Measurements from ENCODE around the gene HLA-DPB1. TPM values are rescaled to one million over a fixed set of nuclear protein-coding genes. Genes with fewer than 3 reads are reported as not detected.

The HLA-DPB1 gene
- polyA plus RNA-seq, 2 of the 4 experiments (the other 2 are of a cell fraction) = not detected

DNA sequence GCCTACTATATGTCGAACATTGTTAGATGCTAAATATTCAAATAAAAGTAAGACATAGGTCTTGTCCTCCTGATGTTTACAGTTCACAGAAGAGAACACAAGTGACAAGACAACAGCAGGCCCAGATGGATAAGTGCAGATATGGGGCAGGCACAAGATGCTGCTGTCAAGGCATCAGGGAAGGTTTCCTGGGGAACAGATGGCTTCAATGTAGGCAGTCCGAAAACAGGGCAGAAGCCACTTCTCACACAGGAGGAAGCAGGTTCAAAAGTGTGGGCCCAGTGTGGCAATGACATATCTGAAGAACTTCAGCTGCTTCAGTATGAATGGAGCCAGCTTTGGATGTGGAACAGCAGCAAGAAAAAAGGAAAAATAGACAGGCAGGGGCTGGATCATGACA, 32.5 kb downstream of the HLA-DPB1 start:
- Histone ChIP-seq H3K27ac (no peak overlapping the region), H3K4me1 (no peaks in the 10 kb centered on the region), H3K9me3 (no peaks in the 10 kb centered on the region), H3K4me2 (no peak overlapping the region), H3K4me3 (no peak overlapping the region)
- TF ChIP-seq JUN (IDR thresholded peaks at IDR 0.05) = no peak
- TF ChIP-seq MAZ (IDR thresholded peaks at IDR 0.05; ENCODE audit: borderline replicate concordance, low read depth, low read length) = no peak
- TF ChIP-seq BHLHE40 (IDR thresholded peaks at IDR 0.05; ENCODE audit: low read depth, low read length) = no peak
- no peak for TF ChIP-seq FOSL2 (IDR thresholded peaks at IDR 0.05)
- no peak for TF ChIP-seq FOSL2 (CRISPR knock-in tag; IDR thresholded peaks at IDR 0.05)
- no peak for TF ChIP-seq EHF (CRISPR knock-in tag; IDR thresholded peaks at IDR 0.05)
- TF ChIP-seq RARB (CRISPR knock-in tag; IDR thresholded peaks at IDR 0.05) = no peak
- TF ChIP-seq EHMT2 (IDR thresholded peaks at IDR 0.05; ENCODE audit: low read depth) = no peak
- no peak for TF ChIP-seq ZC3H11A (IDR thresholded peaks at IDR 0.05)
- TF ChIP-seq ZFP36 (IDR thresholded peaks at IDR 0.05; ENCODE audit: borderline replicate concordance, partially characterized antibody) = no peak
- TF ChIP-seq ZSCAN20 (CRISPR knock-in tag; IDR thresholded peaks at IDR 0.05) = no peak
- no peak for TF ChIP-seq CEBPB (IDR thresholded peaks at IDR 0.05)
- TF ChIP-seq HOXA7 (CRISPR knock-in tag; IDR thresholded peaks at IDR 0.05) = no peak
- TF ChIP-seq NR3C1 (IDR thresholded peaks at IDR 0.05) = no peak
- TF ChIP-seq RAD21 (conservative IDR thresholded peaks at IDR 0.05 in 1 of 2, IDR thresholded peaks at IDR 0.05 in 1 of 2) = no peak
- TF ChIP-seq, protein P1, sequence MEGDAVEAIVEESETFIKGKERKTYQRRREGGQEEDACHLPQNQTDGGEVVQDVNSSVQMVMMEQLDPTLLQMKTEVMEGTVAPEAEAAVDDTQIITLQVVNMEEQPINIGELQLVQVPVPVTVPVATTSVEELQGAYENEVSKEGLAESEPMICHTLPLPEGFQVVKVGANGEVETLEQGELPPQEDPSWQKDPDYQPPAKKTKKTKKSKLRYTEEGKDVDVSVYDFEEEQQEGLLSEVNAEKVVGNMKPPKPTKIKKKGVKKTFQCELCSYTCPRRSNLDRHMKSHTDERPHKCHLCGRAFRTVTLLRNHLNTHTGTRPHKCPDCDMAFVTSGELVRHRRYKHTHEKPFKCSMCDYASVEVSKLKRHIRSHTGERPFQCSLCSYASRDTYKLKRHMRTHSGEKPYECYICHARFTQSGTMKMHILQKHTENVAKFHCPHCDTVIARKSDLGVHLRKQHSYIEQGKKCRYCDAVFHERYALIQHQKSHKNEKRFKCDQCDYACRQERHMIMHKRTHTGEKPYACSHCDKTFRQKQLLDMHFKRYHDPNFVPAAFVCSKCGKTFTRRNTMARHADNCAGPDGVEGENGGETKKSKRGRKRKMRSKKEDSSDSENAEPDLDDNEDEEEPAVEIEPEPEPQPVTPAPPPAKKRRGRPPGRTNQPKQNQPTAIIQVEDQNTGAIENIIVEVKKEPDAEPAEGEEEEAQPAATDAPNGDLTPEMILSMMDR (IDR thresholded peaks at IDR 0.05) = no peak
- 2% methylated on average over 2 of the region's 2 CpGs for WGBS (ENCODE audit: missing lambda C conversion rate)
- ChIA-PET POLR2A (no interaction called here), CTCF (interaction anchor here (2.1 kb wide), 1 partner anchor 11 kb away, joined by 5 read pairs; no protein-coding TSS in a partner anchor)
- ATAC-seq (no peak), DNase-seq (ENCODE audit: low read depth in 1 of 2, low spot score in 1 of 2) (no peak), FAIRE-seq (no peak)

DNA sequence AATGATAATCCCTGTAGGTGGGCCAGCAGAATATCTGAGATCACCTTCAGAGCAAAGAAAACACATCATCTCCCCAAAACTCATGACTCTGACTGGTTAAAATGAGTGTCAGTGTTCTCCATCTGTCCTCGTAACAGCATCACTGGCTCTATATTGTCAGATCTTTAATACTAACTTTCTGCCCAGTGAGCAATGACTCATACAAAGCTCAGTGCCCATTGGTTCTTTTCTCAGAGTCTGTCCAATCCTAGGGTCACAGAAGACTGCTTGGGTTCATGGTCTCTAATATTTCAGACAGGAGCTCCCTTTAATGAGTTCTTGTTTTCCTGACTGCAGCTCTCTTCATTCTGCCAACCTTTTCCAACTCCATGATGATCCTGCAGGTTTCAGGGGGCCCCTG, 36.4 kb downstream of the HLA-DPB1 start:
- Histone ChIP-seq H3K4me1 (no peaks in the 10 kb centered on the region), H3K9me3 (no peaks in the 10 kb centered on the region), H3K4me2 (no peak overlapping the region), H3K4me3 (no peak overlapping the region), H3K27ac (no peak overlapping the region)
- TF ChIP-seq RFX5 (IDR thresholded peaks at IDR 0.05) (peak; percentile 97), FOSL2 (IDR thresholded peaks at IDR 0.05) (no peak), FOSL2 (CRISPR knock-in tag; IDR thresholded peaks at IDR 0.05) (no peak)
- ChIA-PET CTCF (interaction anchor here (0.7 kb wide), 1 partner anchor 136 kb away, joined by 3 read pairs; no protein-coding TSS in a partner anchor), POLR2A (no interaction called here)
- WGBS (ENCODE audit: missing lambda C conversion rate) = 33% methylated on average over 1 of the region's 1 CpG
- peak; percentile 73 to 94; a peak in 4 of 6 replicates for ATAC-seq
- peak in 1 of 2 experiments; percentile 10 for DNase-seq (ENCODE audit: low read depth in 1 of 2, low spot score in 1 of 2)
- no peak for FAIRE-seq

DNA sequence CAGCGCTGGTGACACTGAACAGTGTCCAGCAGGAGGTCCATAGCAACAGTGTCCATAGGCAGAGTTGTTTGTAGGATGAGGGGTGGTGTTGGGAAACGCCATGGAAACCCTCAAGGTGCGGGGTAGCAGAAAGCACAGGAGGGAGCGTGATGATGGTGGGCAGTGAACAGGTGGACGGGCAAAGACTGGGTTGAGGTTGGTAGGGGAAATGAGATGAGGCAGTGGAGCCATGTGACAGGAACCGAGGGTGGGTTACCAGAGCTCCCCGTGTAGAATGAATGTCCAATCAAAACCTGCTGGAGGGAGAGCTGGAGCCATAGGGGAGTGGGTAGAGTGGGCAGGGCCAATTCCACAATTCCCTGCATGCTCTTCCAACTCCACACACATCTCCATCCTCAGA, 38.0 kb downstream of the HLA-DPB1 start:
- CTCF ChIA-PET = interaction anchor here (1.1 kb wide), 1 partner anchor 101 kb away, joined by 3 read pairs; no protein-coding TSS in a partner anchor
- H3K4me3 ChIP-seq = no peak overlapping the region
- no peaks in the 10 kb centered on the region for H3K4me1 ChIP-seq
- no peak overlapping the region for H3K27ac ChIP-seq
- no peak overlapping the region for H3K4me2 ChIP-seq
- FAIRE-seq (no peak), DNase-seq (ENCODE audit: low read depth in 1 of 2, low spot score in 1 of 2) (no peak), ATAC-seq (no peak)
- WGBS (ENCODE audit: missing lambda C conversion rate) = 2% methylated on average over 7 of the region's 7 CpGs
- POLR2A ChIA-PET = interaction anchor here (0.6 kb wide), 1 partner anchor 32 kb away, joined by 4 read pairs; no protein-coding TSS in a partner anchor
- TF ChIP-seq MAZ (IDR thresholded peaks at IDR 0.05; ENCODE audit: borderline replicate concordance, low read depth, low read length) (no peak), RAD21 (conservative IDR thresholded peaks at IDR 0.05 in 1 of 2, IDR thresholded peaks at IDR 0.05 in 1 of 2) (no peak), HOXB13 (CRISPR knock-in tag; IDR thresholded peaks at IDR 0.05; ENCODE audit: low read depth) (no peak), ZNF302 (CRISPR knock-in tag; IDR thresholded peaks at IDR 0.05) (no peak), GATA3 (IDR thresholded peaks at IDR 0.05; ENCODE audit: borderline replicate concordance) (no peak), CEBPB (IDR thresholded peaks at IDR 0.05) (no peak)
- H3K9me3 ChIP-seq = no peaks in the 10 kb centered on the region

DNA sequence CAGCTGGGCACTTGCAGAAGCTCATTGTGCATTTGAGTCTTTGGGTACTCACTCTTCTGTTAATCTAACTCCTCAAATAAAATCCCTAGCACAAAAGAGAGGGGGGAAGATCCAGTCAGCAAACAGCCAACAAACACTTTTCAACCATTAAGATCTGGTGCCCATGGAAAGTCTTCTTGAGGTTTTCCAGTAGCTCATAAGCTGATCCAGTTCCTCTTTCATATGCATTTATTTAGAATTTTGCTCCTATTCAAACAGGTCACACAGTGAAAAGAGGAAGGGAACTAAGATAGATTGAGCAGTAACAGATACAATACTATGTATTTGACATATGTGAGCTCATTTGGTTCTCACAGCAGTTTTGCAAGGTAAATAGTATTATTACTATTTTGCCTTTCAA, 38.6 kb downstream of the HLA-DPB1 start:
- H3K27ac ChIP-seq = no peak overlapping the region
- DNase-seq (ENCODE audit: low read depth in 1 of 2, low spot score in 1 of 2) = no peak
- no peak for FAIRE-seq
- ChIA-PET POLR2A (interaction anchor here (0.6 kb wide), 1 partner anchor 32 kb away, joined by 4 read pairs; no protein-coding TSS in a partner anchor), CTCF (interaction anchor here (1.1 to 2.4 kb wide), 2 partner anchors 101 to 134 kb away, joined by 3 to 5 read pairs; no protein-coding TSS in a partner anchor)
- no peak overlapping the region for H3K4me2 ChIP-seq
- H3K4me1 ChIP-seq = no peaks in the 10 kb centered on the region
- no peaks in the 10 kb centered on the region for H3K9me3 ChIP-seq
- TF ChIP-seq CBX2 (IDR thresholded peaks at IDR 0.05; ENCODE audit: borderline replicate concordance, low read depth) = no peak
- no peak for TF ChIP-seq HOXB5 (CRISPR knock-in tag; IDR thresholded peaks at IDR 0.05)
- TF ChIP-seq RFX5 (IDR thresholded peaks at IDR 0.05) = no peak
- TF ChIP-seq CEBPB (IDR thresholded peaks at IDR 0.05) = no peak
- no peak for TF ChIP-seq NFE2L2 (conservative IDR thresholded peaks at IDR 0.05; ENCODE audit: low read length)
- no peak for TF ChIP-seq SREBF2 (IDR thresholded peaks at IDR 0.05)
- TF ChIP-seq, protein P2, sequence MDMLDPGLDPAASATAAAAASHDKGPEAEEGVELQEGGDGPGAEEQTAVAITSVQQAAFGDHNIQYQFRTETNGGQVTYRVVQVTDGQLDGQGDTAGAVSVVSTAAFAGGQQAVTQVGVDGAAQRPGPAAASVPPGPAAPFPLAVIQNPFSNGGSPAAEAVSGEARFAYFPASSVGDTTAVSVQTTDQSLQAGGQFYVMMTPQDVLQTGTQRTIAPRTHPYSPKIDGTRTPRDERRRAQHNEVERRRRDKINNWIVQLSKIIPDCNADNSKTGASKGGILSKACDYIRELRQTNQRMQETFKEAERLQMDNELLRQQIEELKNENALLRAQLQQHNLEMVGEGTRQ (IDR thresholded peaks at IDR 0.05) = no peak
- ATAC-seq = no peak
- H3K4me3 ChIP-seq = no peak overlapping the region

All from A549 (cell line).